CD4-positive, alpha-beta T cell (primary cell): Measurements from ENCODE around the gene BCO1. TPM values are rescaled to one million over a fixed set of nuclear protein-coding genes. Genes with fewer than 3 reads are reported as not detected.

Source experiments
- ATAC-seq: fragments of 200-7000 bp; cut with Tn5 transposase; one replicate; pipeline ENCODE4 v1.10.0; 2022; ENCODE audit warnings: mild to moderate bottlenecking; ENCODE audit not compliant: poor library complexity
- CTCF ChIA-PET: fragments of 350-600 bp; sonication (Branson Sonifier 250); formaldehyde crosslinking; loops from one replicate; lab custom pipeline; 2021; ENCODE audit warnings: antibody characterized with exemption, inconsistent platforms; lab: Charles Lee
- POLR2A ChIA-PET: fragments of 350-600 bp; sonication (Branson Sonifier 250); formaldehyde crosslinking; loops from one replicate; lab custom pipeline; 2021; ENCODE audit warnings: antibody characterized with exemption, inconsistent platforms; lab: Charles Lee
- DNase-seq, 14 experiments: peaks; one replicate each; pipeline ENCODE4 v3.0.0-alpha.2; 2013 to 2020; ENCODE audit warnings: mixed read lengths in 2 of 14
- H3K27ac ChIP-seq, 2 donors: one replicate each; pipeline versions ENCODE4 v1.5.1 to v1.7.0; 2013; ENCODE audit warnings: low read length in 2 of 2, low read depth in 1 of 2, mild to moderate bottlenecking in 1 of 2
- H3K27me3 ChIP-seq, 2 experiments: 1 replicate in 1 of 2; 2 replicates in 1 of 2; pipeline versions ENCODE4 v1.6.1 to v1.7.0; 2013; ENCODE audit warnings: low read length in 2 of 2, control low read depth in 1 of 2, mild to moderate bottlenecking in 1 of 2, moderate library complexity in 1 of 2; ENCODE audit not compliant: insufficient read depth in 2 of 2, control insufficient read depth in 1 of 2
- H3K36me3 ChIP-seq: one replicate; pipeline ENCODE4 v1.6.1; 2013; ENCODE audit warnings: low read length, control low read depth; ENCODE audit not compliant: insufficient read depth
- H3K4me1 ChIP-seq: one replicate; pipeline ENCODE4 v1.6.1; 2013; ENCODE audit warnings: low read length, control low read depth; ENCODE audit not compliant: insufficient read depth
- H3K4me3 ChIP-seq: one replicate; pipeline ENCODE4 v1.5.1; 2013; ENCODE audit warnings: mild to moderate bottlenecking, low read length, moderate library complexity
- H3K9me3 ChIP-seq, 2 experiments: 1 replicate in 1 of 2; 2 replicates in 1 of 2; pipeline versions ENCODE4 v1.6.1 to v1.7.0; 2013; ENCODE audit warnings: low read length in 2 of 2, mild to moderate bottlenecking in 2 of 2, control low read depth in 1 of 2, moderate library complexity in 1 of 2; ENCODE audit not compliant: control insufficient read depth in 1 of 2, insufficient read depth in 1 of 2
- H3K27ac Mint-ChIP-seq: one replicate; pipeline ENCODE4 v1.8.0; 2020; ENCODE audit warnings: mixed read lengths
- H3K27me3 Mint-ChIP-seq: one replicate; pipeline ENCODE4 v1.8.0; 2021; ENCODE audit warnings: mixed read lengths
- H3K36me3 Mint-ChIP-seq: one replicate; pipeline ENCODE4 v1.8.0; 2021; ENCODE audit warnings: low read depth, mixed read lengths
- H3K4me1 Mint-ChIP-seq: one replicate; pipeline ENCODE4 v1.8.0; 2021; ENCODE audit warnings: low read depth, mixed read lengths
- H3K4me3 Mint-ChIP-seq: one replicate; pipeline ENCODE4 v1.8.0; 2020; ENCODE audit warnings: mild to moderate bottlenecking, mixed read lengths
- H3K9me3 Mint-ChIP-seq: one replicate; pipeline ENCODE4 v1.8.0; 2020; ENCODE audit warnings: mixed read lengths
- intact Hi-C, 2 experiments: fragments of 100-400 bp; cut with DNase I in 1 of 2; cut with micrococcal nuclease in 1 of 2; formaldehyde crosslinking; loops; one replicate each; pipeline versions ENCODE4 v1.15.1 to v1.9.0; 2023 to 2025; cut with DNase I, micrococcal nuclease
- total RNA-seq, 174 experiments: library from RNA in 2 of 174; stranded (reverse) in 2 of 174; gene quantifications; one replicate each; pipeline ENCODE4 v1.2.3 and lab custom pipeline; 2021 to 2026
- TF ChIP-seq, protein P1 (sequence below): fragments of 200-600 bp; IDR thresholded peaks from one replicate; pipeline ENCODE4 v1.8.0; 2022; ENCODE audit warnings: antibody characterized with exemption, mild to moderate bottlenecking

BCO1 gene
- total RNA-seq, 2 experiments from 2014 or later, result not detected

- H3K4me3 ChIP-seq, result no peak overlapping the region
- no peak overlapping the region for H3K27ac ChIP-seq
- DNase-seq, result no peak
- no peak overlapping the region for H3K4me3 Mint-ChIP-seq
- no peaks in the 10 kb centered on the region for H3K27me3 ChIP-seq
- no peaks in the 10 kb centered on the region for H3K4me1 Mint-ChIP-seq
- H3K9me3 ChIP-seq, result no peaks in the 10 kb centered on the region
- TF ChIP-seq, protein P1, sequence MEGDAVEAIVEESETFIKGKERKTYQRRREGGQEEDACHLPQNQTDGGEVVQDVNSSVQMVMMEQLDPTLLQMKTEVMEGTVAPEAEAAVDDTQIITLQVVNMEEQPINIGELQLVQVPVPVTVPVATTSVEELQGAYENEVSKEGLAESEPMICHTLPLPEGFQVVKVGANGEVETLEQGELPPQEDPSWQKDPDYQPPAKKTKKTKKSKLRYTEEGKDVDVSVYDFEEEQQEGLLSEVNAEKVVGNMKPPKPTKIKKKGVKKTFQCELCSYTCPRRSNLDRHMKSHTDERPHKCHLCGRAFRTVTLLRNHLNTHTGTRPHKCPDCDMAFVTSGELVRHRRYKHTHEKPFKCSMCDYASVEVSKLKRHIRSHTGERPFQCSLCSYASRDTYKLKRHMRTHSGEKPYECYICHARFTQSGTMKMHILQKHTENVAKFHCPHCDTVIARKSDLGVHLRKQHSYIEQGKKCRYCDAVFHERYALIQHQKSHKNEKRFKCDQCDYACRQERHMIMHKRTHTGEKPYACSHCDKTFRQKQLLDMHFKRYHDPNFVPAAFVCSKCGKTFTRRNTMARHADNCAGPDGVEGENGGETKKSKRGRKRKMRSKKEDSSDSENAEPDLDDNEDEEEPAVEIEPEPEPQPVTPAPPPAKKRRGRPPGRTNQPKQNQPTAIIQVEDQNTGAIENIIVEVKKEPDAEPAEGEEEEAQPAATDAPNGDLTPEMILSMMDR, result no peak
- no peak for ATAC-seq
- H3K36me3 ChIP-seq, result no peaks in the 10 kb centered on the region
- POLR2A ChIA-PET, result no interaction called here
- H3K36me3 Mint-ChIP-seq, result no peaks in the 10 kb centered on the region
- no peaks in the 10 kb centered on the region for H3K4me1 ChIP-seq
- CTCF ChIA-PET, result no interaction called here
- peaks cover 6% of the 10 kb centered on the region for H3K27me3 Mint-ChIP-seq
- intact Hi-C loops, result no loop called here
- H3K27ac Mint-ChIP-seq, result no peak overlapping the region
- no peaks in the 10 kb centered on the region for H3K9me3 Mint-ChIP-seq
These were observed 36.6 kb downstream of the BCO1 start for GRCh38 chr16:81275064-81275532.

DNA sequence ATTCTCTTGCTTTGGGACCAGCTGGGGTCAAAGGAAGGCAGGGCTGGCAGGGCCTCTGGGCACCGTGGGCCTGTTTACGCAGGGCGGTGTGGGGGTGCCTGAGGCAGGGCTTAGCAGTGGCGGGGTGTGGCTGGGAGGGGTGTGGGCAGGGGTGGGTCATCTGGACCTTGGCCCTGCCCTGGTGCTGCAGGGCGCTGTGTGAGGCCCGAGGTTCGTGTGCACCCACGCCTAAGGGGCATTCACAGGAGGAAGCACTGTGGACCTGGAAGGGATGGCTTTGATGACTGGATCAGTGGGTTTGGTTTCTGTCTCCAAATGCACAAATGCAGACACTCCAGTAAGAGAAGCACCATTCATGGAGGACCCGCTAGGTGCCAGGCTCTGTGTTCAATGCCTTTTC, 37.3 kb downstream of the BCO1 start:
- TF ChIP-seq, protein P1, result no peak
- Histone ChIP-seq H3K27ac (no peak overlapping the region), H3K4me1 (no peaks in the 10 kb centered on the region), H3K4me3 (no peak overlapping the region), H3K9me3 (no peaks in the 10 kb centered on the region), H3K36me3 (no peaks in the 10 kb centered on the region), H3K27me3 (no peaks in the 10 kb centered on the region)
- CTCF ChIA-PET, result no interaction called here
- POLR2A ChIA-PET, result no interaction called here
- H3K36me3 Mint-ChIP-seq, result no peaks in the 10 kb centered on the region
- no peaks in the 10 kb centered on the region for H3K9me3 Mint-ChIP-seq
- no peaks in the 10 kb centered on the region for H3K4me1 Mint-ChIP-seq
- H3K27ac Mint-ChIP-seq, result no peak overlapping the region
- ATAC-seq (no peak), DNase-seq (no peak)
- intact Hi-C loops, result no loop called here
- H3K27me3 Mint-ChIP-seq, result peaks cover 6% of the 10 kb centered on the region
- H3K4me3 Mint-ChIP-seq, result no peak overlapping the region

- TF ChIP-seq, protein P1, result no peak
- intact Hi-C loops, result no loop called here
- POLR2A ChIA-PET, result no interaction called here
These were observed 37.8 kb downstream of the BCO1 start for GRCh38 chr16:81276323-81276722.

More at GRCh38 chr16:81276323-81276722, 37.8 kb downstream of the BCO1 start:
- no peak overlapping the region for H3K4me3 Mint-ChIP-seq
- Histone ChIP-seq H3K4me1 (no peaks in the 10 kb centered on the region), H3K4me3 (no peak overlapping the region), H3K27me3 (no peaks in the 10 kb centered on the region), H3K27ac (no peak overlapping the region), H3K36me3 (no peaks in the 10 kb centered on the region), H3K9me3 (no peaks in the 10 kb centered on the region)
- H3K27me3 Mint-ChIP-seq, result peaks cover 6% of the 10 kb centered on the region
- H3K9me3 Mint-ChIP-seq, result no peaks in the 10 kb centered on the region
- no peaks in the 10 kb centered on the region for H3K36me3 Mint-ChIP-seq
- no peaks in the 10 kb centered on the region for H3K4me1 Mint-ChIP-seq
- DNase-seq (no peak), ATAC-seq (no peak)
- CTCF ChIA-PET, result interaction anchor here (0.5 kb wide), 1 partner anchor 49 kb away, joined by 4 read pairs; no protein-coding TSS in a partner anchor
- H3K27ac Mint-ChIP-seq, result no peak overlapping the region
